GM12878 (cell line): ENCODE results near the gene SLC26A8. TPM values are rescaled to one million over a fixed set of nuclear protein-coding genes. Genes with fewer than 3 reads are reported as not detected.

ENCODE experiments used
- ATAC-seq: fragments of 200-7000 bp; cut with Tn5 transposase; 3 replicates; pipeline ENCODE4 v1.9.1; 2020; ENCODE audit warnings: mild to moderate bottlenecking, moderate library complexity
- BruUV-seq: library from RNA; stranded (reverse); fragments of 400-500 nt; replicated peaks from 2 replicates; lab custom pipeline; 2021; lab: Mats Ljungman, UMichigan
- CTCF ChIA-PET: fragments of 300-600 bp; sonication (Branson Sonifier 250); formaldehyde crosslinking; extraction: SDS; loops from one replicate; lab custom pipeline; 2021; ENCODE audit warnings: inconsistent platforms; lab: Yijun Ruan, JAX
- POLR2A ChIA-PET: fragments of 350-600 bp; formaldehyde crosslinking; extraction: SDS; loops from one replicate; lab custom pipeline; 2021; ENCODE audit warnings: inconsistent platforms; lab: Charles Lee
- RAD21 ChIA-PET: fragments of 300-600 bp; sonication (Branson Sonifier 250); formaldehyde crosslinking; loops from one replicate; lab custom pipeline; 2023; ENCODE audit warnings: antibody characterized with exemption; ENCODE audit not compliant: unreplicated experiment; lab: Charles Lee
- SMC1A ChIA-PET: fragments of 300-600 bp; sonication (Branson Sonifier 250); formaldehyde crosslinking; loops from one replicate; lab custom pipeline; 2023; ENCODE audit not compliant: unreplicated experiment, uncharacterized antibody; lab: Charles Lee
- DNase-seq: peaks from one replicate; pipeline ENCODE4 v3.0.0-alpha.2; 2011; ENCODE audit warnings: low read depth, low spot score
- FAIRE-seq: peaks from 3 replicates; lab custom pipeline; 2011; peaks lifted over from hg19 to GRCh38; lab: Jason Lieb, UNC
- H2AFZ ChIP-seq: 2 replicates; pipeline ENCODE4 v1.6.0; 2011; ENCODE audit warnings: low read depth, low read length, control low read depth; ENCODE audit not compliant: control insufficient read depth
- H3K27ac ChIP-seq: 2 replicates; pipeline ENCODE4 v1.5.1; 2011; ENCODE audit warnings: control low read depth; ENCODE audit not compliant: control insufficient read depth, insufficient read depth
- H3K27me3 ChIP-seq, 2 experiments: replicated peaks in 1 of 2; 2 replicates each; pipeline versions ENCODE4 v1.6.0 to v1.6.1; 2011; ENCODE audit warnings: low read length in 1 of 2; ENCODE audit not compliant: control insufficient read depth in 2 of 2, insufficient read depth in 2 of 2
- H3K36me3 ChIP-seq, 2 experiments: 2 replicates each; pipeline ENCODE4 v1.5.1; 2011; ENCODE audit warnings: low read length in 1 of 2; ENCODE audit not compliant: control insufficient read depth in 2 of 2, insufficient read depth in 2 of 2
- H3K4me1 ChIP-seq: 2 replicates; pipeline ENCODE4 v1.6.1; 2011; ENCODE audit warnings: mild to moderate bottlenecking, low read length, moderate library complexity, mixed read lengths; ENCODE audit not compliant: control insufficient read depth, insufficient read depth
- H3K4me2 ChIP-seq: 2 replicates; pipeline ENCODE4 v1.6.0; 2011; ENCODE audit warnings: control low read depth; ENCODE audit not compliant: control insufficient read depth, insufficient read depth
- H3K4me3 ChIP-seq: fragments of 200-600 bp; sonication (generic); 2 replicates; pipeline ENCODE4 v1.5.1; 2016
- H3K79me2 ChIP-seq: 2 replicates; pipeline ENCODE4 v1.6.0; 2011; ENCODE audit warnings: low read length; ENCODE audit not compliant: control insufficient read depth, insufficient read depth
- H3K9ac ChIP-seq: 2 replicates; pipeline ENCODE4 v1.8.0; 2011; ENCODE audit warnings: low read length, control low read depth, mixed read lengths; ENCODE audit not compliant: control insufficient read depth, insufficient read depth
- H3K9me3 ChIP-seq: replicated peaks from 3 replicates; pipeline ENCODE4 v1.5.1; 2011; ENCODE audit warnings: mild to moderate bottlenecking, low read length; ENCODE audit not compliant: control insufficient read depth, insufficient read depth
- H4K20me1 ChIP-seq: 2 replicates; pipeline ENCODE4 v1.6.0; 2011; ENCODE audit not compliant: control insufficient read depth, insufficient read depth
- ASH2L ChIP-seq: fragments of 300-600, 200-600 bp; sonication (generic); IDR thresholded peaks from 2 replicates; pipeline ENCODE4 v1.6.1; 2017; ENCODE audit warnings: low read depth, mild to moderate bottlenecking, borderline replicate concordance
- BACH1 ChIP-seq: fragments of 450-650 bp; IDR thresholded peaks from 2 replicates; pipeline ENCODE4 v1.6.1; 2017; ENCODE audit warnings: mild to moderate bottlenecking, borderline replicate concordance
- CBFB ChIP-seq: IDR thresholded peaks from 2 replicates; pipeline ENCODE4 v1.6.1; 2016; ENCODE audit warnings: antibody characterized with exemption, low read depth
- DPF2 ChIP-seq: fragments of 450-650 bp; IDR thresholded peaks from 2 replicates; pipeline ENCODE4 v1.6.1; 2017; ENCODE audit warnings: mild to moderate bottlenecking
- EGR1 ChIP-seq, 2 experiments: IDR thresholded peaks; 1 replicate in 1 of 2; 2 replicates in 1 of 2; pipeline ENCODE4 v1.6.1; 2011 to 2012; ENCODE audit warnings: low read depth in 2 of 2, low read length in 2 of 2, borderline replicate concordance in 1 of 2, mild to moderate bottlenecking in 1 of 2, moderate library complexity in 1 of 2
- JUND ChIP-seq: IDR thresholded peaks from 2 replicates; pipeline ENCODE4 v1.6.1; 2012; ENCODE audit warnings: low read depth, mild to moderate bottlenecking, low read length, improper control_type of control experiment, moderate library complexity
- MLLT1 ChIP-seq: fragments of 450-650 bp; IDR thresholded peaks from 2 replicates; pipeline ENCODE4 v1.6.1; 2016; ENCODE audit warnings: mild to moderate bottlenecking
- NRF1 ChIP-seq: conservative IDR thresholded peaks from 2 replicates; pipeline ENCODE4 v1.6.1; 2011; ENCODE audit warnings: mild to moderate bottlenecking, low read depth, low read length, improper control_type of control experiment
- RAD51 ChIP-seq: fragments of 450-650 bp; IDR thresholded peaks from 2 replicates; pipeline ENCODE4 v1.6.1; 2016; ENCODE audit warnings: moderate library complexity, mild to moderate bottlenecking, inconsistent platforms
- RELA ChIP-seq: fragments of 450-650 bp; IDR thresholded peaks from 2 replicates; pipeline ENCODE4 v1.8.0; 2014; ENCODE audit warnings: borderline replicate concordance; ENCODE audit not compliant: partially characterized antibody
- SMAD1 ChIP-seq: fragments of 450-650 bp; IDR thresholded peaks from 2 replicates; pipeline ENCODE4 v1.6.1; 2018; ENCODE audit warnings: mild to moderate bottlenecking, low read depth; ENCODE audit not compliant: partially characterized antibody
- SP1 ChIP-seq: IDR thresholded peaks from one replicate; pipeline ENCODE4 v1.6.1; 2011; ENCODE audit warnings: low read depth, low read length
- SPI1 ChIP-seq: IDR thresholded peaks from 2 replicates; pipeline ENCODE4 v1.6.1; 2011; ENCODE audit warnings: low read depth, mild to moderate bottlenecking, low read length, moderate library complexity, borderline replicate concordance; ENCODE audit not compliant: insufficient read depth
- TCF12 ChIP-seq: IDR thresholded peaks from 2 replicates; pipeline ENCODE4 v1.6.1; 2011; ENCODE audit warnings: low read depth, mild to moderate bottlenecking, low read length
- ZBED1 ChIP-seq: IDR thresholded peaks from 2 replicates; pipeline ENCODE4 v1.6.1; 2016; ENCODE audit warnings: borderline replicate concordance
- ZBTB33 ChIP-seq: fragments of 450-650 bp; IDR thresholded peaks from 2 replicates; pipeline ENCODE4 v1.6.1; 2017; ENCODE audit warnings: mild to moderate bottlenecking
- ZNF24 ChIP-seq: fragments of 450-650 bp; IDR thresholded peaks from 2 replicates; pipeline ENCODE4 v1.6.1; 2017; ENCODE audit warnings: antibody characterized with exemption, mild to moderate bottlenecking
- ZNF622 ChIP-seq: fragments of 450-650 bp; IDR thresholded peaks from 2 replicates; pipeline ENCODE4 v1.6.1; 2017; ENCODE audit warnings: mild to moderate bottlenecking, inconsistent platforms
- WGBS: methylation state at CpG from one replicate; pipeline ENCODE4 v1.1.6; 2016; ENCODE audit warnings: low lambda C conversion rate; ENCODE audit not compliant: insufficient replicate concordance, insufficient coverage; ENCODE audit errors: missing lambda C conversion rate; 5-methylcytosine and 5-hydroxymethylcytosine counted together
- in situ Hi-C: fragments of 300-500 bp; cut with MboI; formaldehyde crosslinking; loops from 9 replicates; pipeline ENCODE4 v1.14.3; 2018; ENCODE audit warnings: mixed read lengths
- intact Hi-C: fragments of 100-400 bp; cut with micrococcal nuclease; formaldehyde crosslinking; loops from one replicate; pipeline ENCODE4 v1.14.2; 2022; ENCODE audit not compliant: unreplicated experiment
- polyA plus RNA-seq, 11 experiments: library from polyadenylated mRNA; depleted of rRNA in 4 of 11; unstranded in 6 of 11; stranded (reverse) in 5 of 11; fragments of >200 nt; fragmentation: Nextera tagmentation in 4 of 11; fragmentation: Illumina TruSeq in 1 of 11; extraction: Ambion mirVana in 4 of 11; extraction: Trizol in 1 of 11; gene quantifications; 1 replicate in 1 of 11; 2 replicates in 10 of 11; pipeline versions ENCODE4 v1.2.1 to v1.2.3, GENCODE V29; 2011 to 2016; ENCODE audit warnings: inconsistent platforms in 2 of 11, missing spikeins in 2 of 11, low read depth in 1 of 11
- total RNA-seq, 4 experiments: library from RNA; depleted of rRNA in 3 of 4; stranded (reverse); fragments of >200 nt in 3 of 4; fragmentation: Illumina TruSeq in 1 of 4; extraction: Trizol in 1 of 4; gene quantifications; 2 replicates each; pipeline versions ENCODE4 v1.2.1 to v1.2.3, GENCODE V29; 2013 to 2021

Gene SLC26A8
- total and polyA plus RNA-seq, 10 of the 15 experiments (the other 5 are each of a cell fraction or from before 2014, with no cell fraction given): 0.09 to 0.95 (median 0.27) TPM; not detected in 2

GRCh38 chr6:35920793-35921732 is 103.4 kb downstream of the SLC26A8 start, which contains the start of gene SRPK1:
Gene SRPK1, minus strand, starts transcription at chr6:35921098. Its CDS starts 42 bp downstream, at chr6:35921056.
- H3K27me3 ChIP-seq: no peaks in the 10 kb centered on the region
- H3K4me1 ChIP-seq: no peaks in the 10 kb centered on the region; the same call in 1 of the 2 replicates
- ChIA-PET POLR2A (interaction anchor here (0.6 to 1.3 kb wide), 4 partner anchors 9 to 1223 kb away, joined by 3 to 5 read pairs (median 3); partner anchors contain the start of gene MAPK14), RAD21 (interaction anchor here (0.7 to 2.0 kb wide), 3 partner anchors 54 to 718 kb away, joined by 3 to 6 read pairs (median 3); partner anchors contain the start of gene MAPK14), CTCF (interaction anchor here (0.7 to 2.0 kb wide), 6 partner anchors 14 to 324 kb away, joined by 3 to 6 read pairs (median 4); no protein-coding TSS in a partner anchor), SMC1A (interaction anchor here (0.9 to 1.7 kb wide), 6 partner anchors 11 to 413 kb away, joined by 3 to 4 read pairs (median 4); partner anchors contain the start of gene MAPK14)
- H3K9ac ChIP-seq: peak within 1 kb of the TSS; percentile 87
- peak; percentile 65 for DNase-seq
- peak within 1 kb of the TSS; percentile 94 for H3K4me3 ChIP-seq
- H4K20me1 ChIP-seq: no peaks in the 10 kb centered on the region
- H3K27ac ChIP-seq: peak within 1 kb of the TSS; percentile 80
- in situ Hi-C loops: no loop called here
- peak within 1 kb of the TSS; percentile 65 for H3K4me2 ChIP-seq
- ATAC-seq: peak; percentile 87
- FAIRE-seq: no peak
- peak within 1 kb of the TSS; percentile 90 for H2AFZ ChIP-seq
- H3K79me2 ChIP-seq: peaks cover 52% of the 10 kb centered on the region
- BruUV-seq: no TSS peak
- 1% methylated on average over 33 of the region's 69 CpGs for WGBS
- 0 out of 4 replicates have a peak, but pooled peaks cover 0 to 3% of the 10 kb centered on the region in 2 experiments for H3K36me3 ChIP-seq
- intact Hi-C loops: no loop called here
- no peaks in the 10 kb centered on the region for H3K9me3 ChIP-seq
- peak in 1 of 2 experiments; percentile 90; a peak in 2 of 3 replicates for TF ChIP-seq EGR1 (IDR thresholded peaks at IDR 0.05; ENCODE audit: borderline replicate concordance in 1 of 2, low read depth in 2 of 2, low read length in 2 of 2)
- no peak for TF ChIP-seq RELA
- peak; percentile 66 for TF ChIP-seq NRF1
- TF ChIP-seq ASH2L: no peak
- no peak for TF ChIP-seq ZNF622
- TF ChIP-seq RAD51: peak; percentile 26; the same call in 1 of the 2 replicates
- TF ChIP-seq CBFB: no peak
- TF ChIP-seq SMAD1: no peak
- no peak for TF ChIP-seq SPI1
- TF ChIP-seq DPF2: no peak
- TF ChIP-seq ZNF24: no peak
- TF ChIP-seq JUND: peak; percentile 79; the same call in 1 of the 2 replicates
- 0 out of 2 replicates have a peak, but pooled peaks have one; percentile 35 for TF ChIP-seq TCF12
- TF ChIP-seq BACH1: 0 out of 2 replicates have a peak, but pooled peaks have one; percentile 8
- no peak for TF ChIP-seq ZBED1
- TF ChIP-seq MLLT1: 0 out of 2 replicates have a peak, but pooled peaks have one; percentile 19
- peak; percentile 33 for TF ChIP-seq SP1
- TF ChIP-seq ZBTB33: no peak
